ENCODE results near the gene BARX1.
A peak's percentile ranks its signal among the peaks of the same experiment; 100 is the strongest.
"Not testable (repeated sequence)": the region's sequence is repeated elsewhere in the genome, so short reads cannot be mapped to it uniquely, and the experiment has no call there.

The BARX1 gene

GRCh38 chr9:93949694-93950449, 5.3 kb downstream of the BARX1 start:
- Mint-ChIP-seq H3K27me3 (peaks cover 90% of the 10 kb centered on the region), H3K4me1 (ENCODE audit: low read depth) (peaks cover 50% of the 10 kb centered on the region), H3K27ac (no peak overlapping the region), H3K4me3 (no peak overlapping the region), H3K36me3 (ENCODE audit: low read depth) (no peaks in the 10 kb centered on the region), H3K9me3 (no peaks in the 10 kb centered on the region)

DNA sequence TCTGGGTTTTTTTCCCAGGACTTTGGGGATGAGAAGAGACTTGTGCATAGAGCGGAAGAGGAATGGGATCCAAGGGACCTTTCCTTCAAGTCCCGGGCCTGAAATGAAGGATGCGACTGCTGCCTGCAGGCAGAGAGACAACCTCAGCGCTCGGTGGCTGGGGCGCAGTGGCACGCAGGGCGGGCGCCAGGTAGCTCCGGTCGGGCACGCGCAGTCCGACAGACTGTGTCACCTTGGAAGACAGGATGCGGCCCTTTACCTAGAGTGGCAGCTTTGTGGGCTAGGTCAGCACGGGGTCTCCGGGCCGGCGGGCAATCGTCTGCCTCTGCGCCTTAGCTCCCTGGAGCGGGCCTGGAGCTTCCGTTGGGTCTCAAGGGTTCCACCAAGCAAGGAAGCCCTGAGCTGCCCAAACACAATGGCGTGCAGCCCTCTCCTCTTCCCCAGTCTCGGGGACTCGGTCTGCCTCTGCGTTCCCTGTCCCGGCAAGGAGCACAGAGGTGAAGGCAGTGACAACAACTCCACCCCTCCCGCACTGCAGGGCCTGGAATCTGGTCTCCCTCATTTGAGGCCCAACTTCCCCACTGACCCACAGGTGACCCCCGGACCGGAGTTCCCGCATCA, 6.0 kb downstream of the BARX1 start:
- no peaks in the 10 kb centered on the region for H3K9me3 Mint-ChIP-seq
- H3K4me3 Mint-ChIP-seq: no peak overlapping the region
- H3K27ac Mint-ChIP-seq: no peak overlapping the region
- H3K27me3 Mint-ChIP-seq: peaks cover 97% of the 10 kb centered on the region
- no peaks in the 10 kb centered on the region for H3K36me3 Mint-ChIP-seq (ENCODE audit: low read depth)
- H3K4me1 Mint-ChIP-seq (ENCODE audit: low read depth): peaks cover 50% of the 10 kb centered on the region

DNA sequence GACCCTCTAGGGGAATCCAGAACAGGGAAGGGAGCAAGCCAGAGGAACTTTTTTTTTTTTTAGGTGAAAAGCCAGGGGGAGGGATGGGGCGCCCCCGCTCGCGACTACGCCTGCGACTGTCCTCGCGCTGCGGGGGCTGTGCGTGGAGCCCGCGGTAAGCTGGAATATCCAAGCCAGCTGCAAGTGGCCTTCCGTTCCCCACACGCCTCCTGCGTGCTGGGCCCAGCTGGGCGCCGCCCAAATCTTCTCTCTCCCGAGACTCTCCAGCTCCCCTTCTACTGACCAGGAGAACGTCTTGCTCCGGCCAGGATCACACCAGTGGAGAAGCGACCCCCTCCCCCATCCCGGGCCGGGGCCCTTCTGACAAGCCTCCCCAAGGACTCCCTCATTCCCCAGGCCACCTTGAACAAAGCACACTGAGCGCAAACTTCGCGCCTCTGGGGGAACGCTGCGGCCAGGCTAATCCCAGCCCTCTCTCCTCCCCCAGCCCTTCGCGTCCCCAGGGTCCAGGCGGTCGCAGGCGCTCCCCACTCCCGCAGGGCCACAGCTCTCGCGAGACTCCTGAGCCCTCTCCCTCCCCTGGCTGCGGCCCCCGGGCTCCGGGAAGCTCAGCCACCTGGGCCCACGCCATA, 6.6 kb downstream of the BARX1 start:
- Mint-ChIP-seq H3K4me1 (ENCODE audit: low read depth) (peaks cover 45% of the 10 kb centered on the region), H3K27me3 (peaks cover 97% of the 10 kb centered on the region), H3K4me3 (no peak overlapping the region), H3K9me3 (no peaks in the 10 kb centered on the region), H3K36me3 (ENCODE audit: low read depth) (no peaks in the 10 kb centered on the region), H3K27ac (no peak overlapping the region)

- H3K36me3 Mint-ChIP-seq (ENCODE audit: low read depth): no peaks in the 10 kb centered on the region
- H3K9me3 Mint-ChIP-seq: no peaks in the 10 kb centered on the region
- peaks cover 99% of the 10 kb centered on the region for H3K27me3 Mint-ChIP-seq
- H3K4me1 Mint-ChIP-seq (ENCODE audit: low read depth): peaks cover 38% of the 10 kb centered on the region
- H3K27ac Mint-ChIP-seq: no peak overlapping the region
- H3K4me3 Mint-ChIP-seq: no peak overlapping the region
These were observed 7.6 kb downstream of the BARX1 start for GRCh38 chr9:93947409-93948070.

DNA sequence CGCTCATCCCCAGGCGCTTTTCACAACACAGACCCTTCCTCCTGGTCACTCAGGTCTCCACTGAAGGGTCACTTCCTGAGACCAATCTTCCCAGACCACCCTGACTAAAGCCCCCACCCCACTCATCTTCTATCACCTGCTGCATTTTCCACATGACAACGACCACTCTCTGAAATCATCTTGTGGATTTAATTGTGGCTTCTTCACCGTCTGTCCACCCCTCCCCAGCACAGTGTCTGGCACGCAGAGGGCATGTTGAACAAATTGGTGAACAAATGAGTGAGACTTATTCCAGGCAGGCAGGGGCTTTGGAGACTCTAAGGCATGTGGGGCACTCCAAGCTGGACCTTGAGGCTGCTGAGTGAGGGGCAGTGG, 8.8 kb downstream of the BARX1 start:
- peaks cover 99% of the 10 kb centered on the region for H3K27me3 Mint-ChIP-seq
- no peak overlapping the region for H3K27ac Mint-ChIP-seq
- H3K4me1 Mint-ChIP-seq (ENCODE audit: low read depth): peaks cover 31% of the 10 kb centered on the region
- peak overlapping the region; percentile 20 for H3K4me3 Mint-ChIP-seq
- no peaks in the 10 kb centered on the region for H3K36me3 Mint-ChIP-seq (ENCODE audit: low read depth)
- H3K9me3 Mint-ChIP-seq: no peaks in the 10 kb centered on the region

- Mint-ChIP-seq H3K36me3 (ENCODE audit: low read depth) (no peaks in the 10 kb centered on the region), H3K4me1 (ENCODE audit: low read depth) (peaks cover 28% of the 10 kb centered on the region), H3K27ac (peak overlapping the region; percentile 21), H3K9me3 (no peaks in the 10 kb centered on the region), H3K4me3 (peak overlapping the region; percentile 57), H3K27me3 (peaks cover 99% of the 10 kb centered on the region)
These were observed 9.5 kb downstream of the BARX1 start for GRCh38 chr9:93945400-93946337.

DNA sequence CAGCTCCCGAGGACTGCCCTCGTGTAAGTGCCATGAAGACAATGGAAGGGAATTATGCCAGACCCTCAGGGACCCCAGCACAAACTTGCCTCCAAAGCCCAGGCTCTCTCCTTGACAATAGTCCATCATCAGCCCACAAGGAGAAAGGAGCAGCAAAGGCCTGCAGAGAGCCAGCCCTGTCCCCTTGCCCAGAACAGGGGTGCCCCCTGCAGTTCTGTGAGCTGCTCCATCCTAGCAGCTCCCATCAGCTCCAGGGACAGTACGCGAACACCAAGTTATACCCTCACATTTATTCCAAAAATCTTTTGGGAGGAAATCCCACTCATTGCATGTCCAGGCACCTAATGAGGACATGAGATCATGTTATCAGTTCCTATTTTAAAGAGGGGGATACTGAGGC, 11.1 kb downstream of the BARX1 start:
- Mint-ChIP-seq H3K36me3 (ENCODE audit: low read depth) (no peaks in the 10 kb centered on the region), H3K27ac (no peak overlapping the region), H3K4me1 (ENCODE audit: low read depth) (peaks cover 19% of the 10 kb centered on the region), H3K4me3 (no peak overlapping the region), H3K9me3 (no peaks in the 10 kb centered on the region), H3K27me3 (peaks cover 88% of the 10 kb centered on the region)

- H3K4me3 Mint-ChIP-seq: no peak overlapping the region
- H3K27me3 Mint-ChIP-seq: peaks cover 81% of the 10 kb centered on the region
- no peaks in the 10 kb centered on the region for H3K9me3 Mint-ChIP-seq
- peaks cover 19% of the 10 kb centered on the region for H3K4me1 Mint-ChIP-seq (ENCODE audit: low read depth)
- H3K36me3 Mint-ChIP-seq (ENCODE audit: low read depth): no peaks in the 10 kb centered on the region
- no peak overlapping the region for H3K27ac Mint-ChIP-seq
These were observed 13.0 kb downstream of the BARX1 start for GRCh38 chr9:93942161-93942560.

DNA sequence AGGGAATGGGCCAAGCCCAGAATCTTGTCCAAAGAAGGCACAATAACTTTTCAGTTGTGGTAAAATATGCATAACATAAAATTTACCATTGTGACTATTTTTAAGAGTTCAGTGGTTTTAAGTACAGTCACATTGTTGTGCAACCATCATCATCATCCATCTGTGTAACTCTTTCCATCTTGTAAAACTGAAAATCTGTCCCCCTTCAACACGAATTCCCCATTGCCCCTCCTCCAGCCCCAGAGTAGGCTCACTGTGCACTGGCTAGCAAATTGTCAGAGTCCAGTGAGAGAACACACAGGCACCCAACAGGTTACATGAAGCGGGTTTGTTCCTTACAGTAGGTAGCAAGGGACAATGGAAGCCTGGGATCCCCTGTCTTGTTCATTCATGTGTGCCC, 13.7 kb downstream of the BARX1 start:
- H3K27ac Mint-ChIP-seq: no peak overlapping the region
- no peak overlapping the region for H3K4me3 Mint-ChIP-seq
- peaks cover 75% of the 10 kb centered on the region for H3K27me3 Mint-ChIP-seq
- no peaks in the 10 kb centered on the region for H3K36me3 Mint-ChIP-seq (ENCODE audit: low read depth)
- H3K9me3 Mint-ChIP-seq: no peaks in the 10 kb centered on the region
- peaks cover 15% of the 10 kb centered on the region for H3K4me1 Mint-ChIP-seq (ENCODE audit: low read depth)

- H3K9me3 Mint-ChIP-seq: no peaks in the 10 kb centered on the region
- peaks cover 10% of the 10 kb centered on the region for H3K4me1 Mint-ChIP-seq (ENCODE audit: low read depth)
- H3K27me3 Mint-ChIP-seq: peaks cover 72% of the 10 kb centered on the region
- H3K4me3 Mint-ChIP-seq: no peak overlapping the region
- no peak overlapping the region for H3K27ac Mint-ChIP-seq
- no peaks in the 10 kb centered on the region for H3K36me3 Mint-ChIP-seq (ENCODE audit: low read depth)
These were observed 14.2 kb downstream of the BARX1 start for GRCh38 chr9:93940951-93941350.

- not testable (repeated sequence) for H3K4me3 Mint-ChIP-seq; H3K4me1 Mint-ChIP-seq (ENCODE audit: low read depth); H3K27ac Mint-ChIP-seq; H3K9me3 Mint-ChIP-seq; H3K36me3 Mint-ChIP-seq (ENCODE audit: low read depth)
- peaks cover 62% of the 10 kb centered on the region for H3K27me3 Mint-ChIP-seq
These were observed 15.6 kb downstream of the BARX1 start for GRCh38 chr9:93939589-93939988.

DNA sequence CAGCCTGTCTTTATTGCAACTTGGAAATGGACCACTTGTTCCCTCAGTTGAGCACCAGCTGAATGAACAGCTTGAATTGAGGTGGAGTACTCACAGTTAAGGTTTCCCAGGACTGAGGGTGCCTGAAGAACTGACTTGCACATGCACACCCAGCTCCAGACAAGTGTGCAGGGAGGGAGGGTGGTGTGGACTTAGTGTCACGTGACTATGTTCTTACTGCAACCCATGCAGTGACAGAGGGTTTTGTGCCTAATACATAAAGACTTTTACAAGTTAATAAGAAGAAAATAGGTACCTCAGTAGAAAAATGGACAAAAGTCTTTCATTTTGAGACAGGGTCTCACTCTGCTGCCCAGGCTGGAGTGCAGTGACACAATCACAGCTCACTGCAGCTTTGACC, 18.0 kb downstream of the BARX1 start:
- peaks cover 7% of the 10 kb centered on the region for H3K4me1 Mint-ChIP-seq (ENCODE audit: low read depth)
- H3K27ac Mint-ChIP-seq: no peak overlapping the region
- H3K36me3 Mint-ChIP-seq (ENCODE audit: low read depth): no peaks in the 10 kb centered on the region
- H3K4me3 Mint-ChIP-seq: no peak overlapping the region
- no peaks in the 10 kb centered on the region for H3K9me3 Mint-ChIP-seq
- H3K27me3 Mint-ChIP-seq: peaks cover 44% of the 10 kb centered on the region

DNA sequence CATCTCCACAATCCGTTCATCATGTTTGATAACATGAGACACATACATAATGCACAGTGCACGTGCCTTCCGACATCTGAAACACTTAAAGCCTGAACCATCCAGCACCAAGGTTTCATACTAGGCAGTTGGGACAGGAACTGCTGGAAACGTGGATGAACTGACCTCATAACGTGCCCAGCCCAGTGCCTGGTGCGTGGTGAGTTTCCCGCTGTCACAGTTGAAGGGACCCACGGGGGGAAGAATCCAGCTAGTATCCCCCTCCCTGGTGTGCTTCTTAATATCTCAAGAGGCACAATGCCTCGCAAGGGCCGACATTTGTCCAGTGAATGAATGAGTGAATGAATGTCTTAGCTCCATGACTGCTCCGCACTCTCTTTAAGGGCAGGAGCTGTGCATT, 23.2 kb downstream of the BARX1 start:
- H3K9me3 Mint-ChIP-seq: no peaks in the 10 kb centered on the region
- peaks cover 28% of the 10 kb centered on the region for H3K27me3 Mint-ChIP-seq

GRCh38 chr9:93930070-93930469, 25.1 kb downstream of the BARX1 start:
- H3K4me3 Mint-ChIP-seq: no peak overlapping the region

More for the DNA sequence above, 23.2 kb downstream of the BARX1 start:
- Mint-ChIP-seq H3K27ac (no peak overlapping the region), H3K4me1 (ENCODE audit: low read depth) (no peaks in the 10 kb centered on the region), H3K4me3 (no peak overlapping the region), H3K36me3 (ENCODE audit: low read depth) (no peaks in the 10 kb centered on the region)

More at GRCh38 chr9:93930070-93930469, 25.1 kb downstream of the BARX1 start:
- Mint-ChIP-seq H3K4me1 (ENCODE audit: low read depth) (no peaks in the 10 kb centered on the region), H3K36me3 (ENCODE audit: low read depth) (no peaks in the 10 kb centered on the region), H3K27me3 (peaks cover 28% of the 10 kb centered on the region), H3K27ac (no peak overlapping the region), H3K9me3 (no peaks in the 10 kb centered on the region)

All from stimulated activated naive CD8-positive, alpha-beta T cell treated with anti-CD3 and anti-CD28 coated beads, Interleukin-15, Interleukin-2, amounts not matched to agents 100 ng/mL and 50 ng/mL, for 24 hours (primary cell).